ENCODE measurements around the gene WNT11. TPM values are rescaled to one million over a fixed set of nuclear protein-coding genes. Genes with fewer than 3 reads are reported as not detected.

WNT11 gene
- total RNA-seq, 1 donor from 2014 or later = not detected

- no peak for DNase-seq (ENCODE audit: extremely low read depth, low read depth, low spot score)
Measured at GRCh38 chr11:76179147-76179546, 27.2 kb downstream of the WNT11 start.

DNA sequence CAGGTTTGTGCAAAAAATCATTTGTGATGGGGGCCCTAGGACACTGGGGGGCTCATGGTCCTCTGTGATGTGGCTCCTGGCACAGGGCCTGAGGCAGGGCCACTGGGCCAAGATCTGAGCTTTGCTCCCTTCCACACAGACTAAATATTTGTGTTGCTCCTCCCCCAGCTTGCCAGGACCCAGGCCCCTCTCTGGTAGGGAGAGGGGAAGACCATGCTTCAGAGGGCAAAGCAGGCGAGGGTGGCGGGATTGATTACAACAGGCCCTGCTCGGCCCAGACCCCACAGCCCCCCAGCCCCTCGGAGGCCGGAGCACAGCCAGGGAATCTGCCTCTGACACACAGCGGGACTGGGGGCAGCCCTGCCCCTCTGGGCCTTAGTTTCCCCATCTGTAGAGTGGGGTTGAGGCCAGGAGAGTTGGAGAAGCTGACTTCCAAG lies 29.0 kb downstream of the WNT11 start:
- no peak for DNase-seq (ENCODE audit: extremely low read depth, low read depth, low spot score)

- no peak for DNase-seq (ENCODE audit: extremely low read depth, low read depth, low spot score)
Measured at GRCh38 chr11:76176463-76176862, 29.8 kb downstream of the WNT11 start.

GRCh38 chr11:76175783-76176182 lies 30.5 kb downstream of the WNT11 start:
- DNase-seq (ENCODE audit: extremely low read depth, low read depth, low spot score) = no peak

GRCh38 chr11:76174330-76174729 lies 32.0 kb downstream of the WNT11 start:
- DNase-seq (ENCODE audit: extremely low read depth, low read depth, low spot score) = no peak

DNA sequence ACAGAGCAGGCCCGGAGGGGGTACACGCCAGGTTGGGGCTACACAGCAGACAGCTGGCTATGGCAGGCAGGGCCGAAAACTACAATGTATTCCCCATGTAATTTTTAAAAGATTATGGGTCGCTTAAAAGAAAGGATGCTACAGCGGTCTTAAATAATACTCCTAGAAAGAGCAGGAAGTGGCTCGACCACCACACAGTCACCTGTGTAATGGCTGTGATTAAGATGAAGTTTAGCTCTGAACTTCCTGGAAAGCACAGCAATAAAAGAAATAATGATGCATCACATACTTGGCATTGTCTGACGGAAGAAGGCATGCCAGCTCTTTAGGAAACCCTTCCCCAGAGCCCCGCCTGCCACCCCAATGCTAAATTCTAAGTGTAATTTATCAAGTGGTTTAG lies 32.6 kb downstream of the WNT11 start:
- no peak for DNase-seq (ENCODE audit: extremely low read depth, low read depth, low spot score)

DNA sequence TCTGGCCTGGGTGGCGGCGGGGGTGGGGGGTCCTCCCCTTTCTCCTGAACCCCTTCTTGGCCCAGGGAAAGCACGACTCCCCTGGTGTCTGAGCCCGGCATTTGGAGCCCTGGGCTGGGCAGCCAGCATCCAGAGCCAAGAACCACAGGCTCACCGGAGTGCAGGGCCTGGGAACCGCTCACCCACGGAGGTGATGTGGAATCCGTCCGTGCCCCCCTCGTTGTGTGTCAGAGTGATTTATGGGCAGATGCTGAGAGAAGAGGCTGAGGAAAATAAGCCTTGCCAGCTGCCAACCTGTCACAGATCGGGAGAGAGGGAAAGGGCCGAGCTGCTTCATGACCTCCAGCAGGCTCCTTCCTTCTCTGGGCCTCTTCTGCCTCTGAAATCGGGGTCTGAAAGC lies 33.7 kb downstream of the WNT11 start:
- no peak for DNase-seq (ENCODE audit: extremely low read depth, low read depth, low spot score)

DNA sequence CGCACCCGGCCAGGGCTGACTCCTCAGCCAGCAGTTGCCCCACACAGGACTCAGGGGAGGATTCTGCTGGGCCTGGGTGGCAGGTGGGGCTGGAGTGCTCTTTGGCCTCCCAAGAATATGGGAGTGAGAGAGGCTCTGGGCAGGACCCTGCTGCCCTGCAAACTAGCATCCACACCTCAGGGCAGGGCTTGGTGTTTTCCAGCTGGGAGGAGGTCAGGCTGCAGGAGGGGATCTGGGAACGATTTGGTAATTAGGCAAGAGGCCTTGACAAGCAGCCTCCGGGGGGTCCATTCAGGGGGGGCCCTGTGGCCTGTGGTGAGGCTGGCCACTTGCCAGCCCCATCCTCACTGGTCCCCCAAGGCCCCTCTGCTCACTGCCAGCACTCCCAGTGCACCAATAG lies 35.8 kb downstream of the WNT11 start:
- DNase-seq (ENCODE audit: extremely low read depth, low read depth, low spot score) = no peak

- DNase-seq (ENCODE audit: extremely low read depth, low read depth, low spot score) = no peak
Measured at GRCh38 chr11:76169473-76169896, 36.8 kb downstream of the WNT11 start.

GRCh38 chr11:76167590-76167989 lies 38.7 kb downstream of the WNT11 start:
- DNase-seq (ENCODE audit: extremely low read depth, low read depth, low spot score) = no peak

- DNase-seq (ENCODE audit: extremely low read depth, low read depth, low spot score) = no peak
Measured at GRCh38 chr11:76166314-76166713, 40.0 kb downstream of the WNT11 start.

DNA sequence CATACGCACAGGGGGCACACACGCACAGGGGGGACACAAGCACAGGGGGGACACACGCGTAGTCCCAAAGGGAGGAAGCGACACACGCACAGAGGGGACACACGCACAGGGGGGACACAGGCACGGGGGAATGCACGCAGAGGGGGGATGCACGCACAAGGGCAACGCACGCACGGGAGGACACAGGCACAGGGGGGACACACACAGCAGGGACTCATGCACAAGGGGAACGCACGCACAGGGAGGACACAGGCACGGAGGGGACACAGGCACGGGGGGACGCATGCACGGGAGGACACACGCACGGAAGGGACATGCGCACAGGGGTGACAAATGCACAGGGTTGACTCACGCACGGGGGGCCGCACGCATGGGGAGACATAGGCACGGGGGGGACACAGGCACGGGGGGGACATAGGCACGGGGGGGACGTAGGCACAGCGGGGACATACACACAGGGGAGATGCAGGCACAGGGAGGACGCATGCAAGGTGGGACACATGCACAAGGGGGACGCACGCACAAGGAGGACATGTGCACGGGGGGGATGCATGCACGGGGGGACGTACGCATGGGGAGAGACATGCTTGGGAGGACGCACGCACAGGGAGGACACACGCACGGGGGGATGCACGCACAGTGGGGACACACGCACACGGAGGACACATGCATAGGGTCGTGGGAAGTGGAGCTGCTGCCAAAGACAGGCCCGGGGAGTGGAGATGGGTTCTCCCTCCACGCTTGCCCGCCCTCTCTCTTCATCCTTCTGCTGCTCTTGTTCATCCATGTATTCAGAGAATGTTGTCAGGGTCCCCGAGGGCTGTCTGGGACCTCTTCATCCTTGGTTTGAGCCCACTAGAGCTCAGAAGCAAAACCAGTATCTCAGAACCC lies 41.2 kb downstream of the WNT11 start:
- no peak for DNase-seq (ENCODE audit: extremely low read depth, low read depth, low spot score)

DNA sequence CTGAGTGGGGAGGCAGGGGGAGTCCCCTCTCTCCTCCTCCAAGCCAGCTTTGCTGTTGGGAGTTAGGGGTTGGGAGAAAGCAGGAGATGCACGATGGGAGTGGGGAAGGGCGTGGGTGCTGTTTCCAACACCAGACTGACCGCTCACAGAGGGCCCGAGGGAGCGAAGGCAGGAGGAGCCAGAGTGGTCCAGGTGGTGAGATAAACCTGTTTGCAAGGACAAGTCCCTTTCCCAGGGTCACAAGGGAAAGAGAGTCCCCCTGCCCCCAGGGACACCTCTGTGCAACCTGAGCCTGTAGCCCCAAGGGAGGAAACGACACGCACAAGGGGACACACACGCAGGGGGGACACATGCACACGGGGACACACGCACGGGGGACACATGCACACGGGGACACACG lies 42.2 kb downstream of the WNT11 start:
- no peak for DNase-seq (ENCODE audit: extremely low read depth, low read depth, low spot score)

DNA sequence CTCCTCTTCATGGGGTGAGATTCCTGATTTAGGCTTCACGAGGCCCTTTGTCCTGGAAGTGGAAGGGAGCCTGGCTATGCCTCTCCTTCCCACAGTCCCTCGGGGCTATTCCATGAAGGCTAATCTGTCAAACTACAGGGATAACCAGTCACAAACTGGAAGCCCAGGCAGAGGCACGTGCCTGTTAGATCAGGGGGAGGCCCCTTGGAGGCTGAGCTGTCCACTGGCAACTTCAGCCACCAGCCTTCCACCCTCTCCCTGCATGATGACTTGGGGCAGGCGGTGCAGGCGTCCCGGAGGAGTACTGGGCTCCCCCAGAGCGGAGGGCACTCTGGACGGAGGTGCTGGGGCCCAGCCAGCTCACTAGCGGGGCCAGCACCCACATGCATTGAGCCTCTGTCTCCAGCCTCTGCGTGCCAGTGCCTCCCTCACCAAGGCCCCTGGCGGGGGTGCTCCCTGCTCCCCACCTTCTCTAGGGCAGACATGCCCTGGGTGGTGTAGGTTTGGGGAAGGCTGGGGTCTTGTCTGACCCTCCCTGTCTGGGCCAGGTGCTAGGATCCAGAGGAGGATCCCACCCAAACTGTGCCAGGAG lies 42.9 kb downstream of the WNT11 start:
- DNase-seq (ENCODE audit: extremely low read depth, low read depth, low spot score) = no peak

GRCh38 chr11:76162336-76163288 lies 43.7 kb downstream of the WNT11 start:
- DNase-seq (ENCODE audit: extremely low read depth, low read depth, low spot score) = no peak

DNA sequence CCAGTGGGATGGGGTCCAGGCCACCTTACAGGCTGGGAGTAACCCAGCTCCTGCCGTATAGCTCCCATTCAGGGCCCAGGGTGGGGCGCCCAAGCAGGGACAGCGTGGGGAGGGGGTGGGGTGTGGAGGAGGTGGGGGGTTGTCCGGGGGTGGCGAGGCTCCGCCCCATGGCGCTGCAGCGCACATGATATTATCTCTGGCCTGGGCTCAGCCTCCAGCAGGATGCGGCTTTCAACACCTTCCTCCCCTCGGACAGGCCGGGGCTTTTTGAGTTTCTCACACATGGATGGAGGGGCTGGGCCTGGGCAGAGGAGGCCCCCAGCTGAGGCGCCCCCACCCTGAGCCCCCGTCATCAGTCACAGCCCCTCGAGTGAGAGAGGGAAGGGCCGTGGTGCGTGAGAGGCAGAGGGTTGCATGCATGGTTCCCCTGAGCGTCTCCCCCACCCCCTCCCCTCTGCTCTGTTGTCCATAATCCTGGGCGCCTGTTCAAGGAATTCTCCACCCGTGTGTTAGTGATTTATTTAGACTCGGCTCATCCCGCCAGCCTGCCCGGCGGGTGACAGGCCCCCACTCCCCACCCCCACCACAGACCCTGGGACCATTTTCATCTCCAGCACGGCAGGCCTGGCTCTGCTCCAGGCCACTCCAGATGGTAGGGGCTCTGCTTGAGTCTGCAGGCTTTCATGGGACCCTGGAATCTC lies 44.9 kb downstream of the WNT11 start:
- DNase-seq (ENCODE audit: extremely low read depth, low read depth, low spot score) = no peak

- no peak for DNase-seq (ENCODE audit: extremely low read depth, low read depth, low spot score)
Measured at GRCh38 chr11:76160856-76161255, 45.4 kb downstream of the WNT11 start.

GRCh38 chr11:76159983-76160661 lies 46.2 kb downstream of the WNT11 start:
- no peak for DNase-seq (ENCODE audit: extremely low read depth, low read depth, low spot score)

DNA sequence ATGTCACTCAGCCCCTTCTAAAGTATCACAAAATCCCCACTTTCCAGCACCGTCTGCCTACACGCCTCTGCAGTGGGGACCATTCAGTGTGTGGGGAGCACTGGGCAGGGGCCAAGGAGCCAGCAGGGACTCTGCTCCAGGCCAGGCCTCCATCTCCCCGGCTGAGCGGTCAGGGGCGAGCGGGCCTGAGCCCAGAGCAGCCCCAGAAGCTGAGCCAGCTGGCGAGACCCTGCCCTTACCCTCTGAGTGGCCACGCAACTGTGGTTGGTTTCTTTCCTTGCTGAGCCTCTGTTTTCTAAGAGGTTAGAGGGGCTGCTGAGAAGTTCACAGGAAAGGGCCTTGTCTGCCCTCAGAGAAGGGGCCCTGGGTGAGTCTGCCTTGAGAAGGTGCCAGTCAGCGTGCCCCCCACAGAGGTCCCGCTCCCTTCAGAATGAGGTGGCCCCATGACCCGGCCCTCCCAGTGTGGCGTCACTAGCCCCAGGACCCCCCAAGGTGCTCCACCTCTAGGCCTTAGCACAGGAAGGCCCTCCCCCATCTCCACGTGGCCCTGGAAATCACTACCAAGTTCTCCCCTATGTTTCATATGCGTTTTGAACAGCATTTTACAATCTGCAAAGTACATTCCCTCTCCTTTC lies 46.9 kb downstream of the WNT11 start:
- DNase-seq (ENCODE audit: extremely low read depth, low read depth, low spot score) = no peak
